Fibroblast of mammary gland (primary cell): ENCODE data around the gene FTO.
"Not testable (repeated sequence)": the region's sequence is repeated elsewhere in the genome, so short reads cannot be mapped to it uniquely, and the experiment has no call there.

Experiments used
- DNase-seq: peaks from one replicate; pipeline ENCODE4 v3.0.0-alpha.2; 2010; ENCODE audit warnings: low read depth
- H3K4me3 ChIP-seq: 2 replicates; pipeline ENCODE4 v1.5.1; 2011; ENCODE audit warnings: low read depth, mild to moderate bottlenecking, low read length, moderate library complexity; ENCODE audit not compliant: control insufficient read depth
- CTCF ChIP-seq: conservative IDR thresholded peaks from 2 replicates; pipeline ENCODE4 v1.5.1; 2011; ENCODE audit warnings: low read depth, low read length, inconsistent platforms; ENCODE audit not compliant: control insufficient read depth, insufficient read depth

FTO gene

GRCh38 chr16:53672461-53672860 lies 31.5 kb upstream of the FTO start:
- TF ChIP-seq CTCF: no peak
- no peak for DNase-seq
- no peak overlapping the region for H3K4me3 ChIP-seq

GRCh38 chr16:53673189-53673588 lies 30.8 kb upstream of the FTO start:
- DNase-seq: no peak
- H3K4me3 ChIP-seq: no peak overlapping the region
- TF ChIP-seq CTCF: no peak

GRCh38 chr16:53678155-53678554 lies 25.8 kb upstream of the FTO start:
- no peak for DNase-seq
- no peak for TF ChIP-seq CTCF
- H3K4me3 ChIP-seq: no peak overlapping the region

GRCh38 chr16:53678756-53679343 lies 25.1 kb upstream of the FTO start:
- no peak overlapping the region for H3K4me3 ChIP-seq
- no peak for TF ChIP-seq CTCF
- no peak for DNase-seq

- no peak for TF ChIP-seq CTCF
- no peak for DNase-seq
- no peak overlapping the region for H3K4me3 ChIP-seq
Measured at GRCh38 chr16:53680756-53681155, 23.2 kb upstream of the FTO start.

GRCh38 chr16:53681354-53681753 lies 22.6 kb upstream of the FTO start:
- DNase-seq: no peak
- no peak overlapping the region for H3K4me3 ChIP-seq
- no peak for TF ChIP-seq CTCF

GRCh38 chr16:53685334-53685733 lies 18.6 kb upstream of the FTO start:
- H3K4me3 ChIP-seq, DNase-seq: not testable (repeated sequence)
